Ascending aorta (tissue), 2 donors: ENCODE measurements around the gene OR5D16. TPM values are rescaled to one million over a fixed set of nuclear protein-coding genes. Genes with fewer than 3 reads are reported as not detected.

Source experiments
- DNase-seq, 2 donors: peaks; one replicate each; pipeline ENCODE4 v3.0.0-alpha.2; 2019; ENCODE audit warnings: low spot score in 2 of 2
- H3K27ac ChIP-seq, 2 donors: fragments of 200-600 bp; sonication (generic); one replicate each; pipeline ENCODE4 v1.5.1; 2016 to 2017; ENCODE audit warnings: mild to moderate bottlenecking in 1 of 2
- H3K27me3 ChIP-seq: fragments of 200-600 bp; sonication (generic); one replicate; pipeline ENCODE4 v1.5.1; 2017
- H3K36me3 ChIP-seq, 2 donors: fragments of 200-600 bp; sonication (generic); one replicate each; pipeline ENCODE4 v1.5.1; 2016
- H3K4me1 ChIP-seq, 2 donors: fragments of 200-600 bp; sonication (generic); one replicate each; pipeline ENCODE4 v1.5.1; 2016 to 2017; ENCODE audit warnings: mild to moderate bottlenecking in 1 of 2
- H3K4me3 ChIP-seq, 2 donors: fragments of 200-600 bp; sonication (generic); one replicate each; pipeline ENCODE4 v1.5.1; 2016 to 2017; ENCODE audit warnings: mild to moderate bottlenecking in 1 of 2
- H3K9me3 ChIP-seq, 2 donors: fragments of 200-600 bp; sonication (generic); one replicate each; pipeline ENCODE4 v1.5.1; 2016
- CTCF ChIP-seq, 3 experiments: fragments of 200-600 bp in 2 of 3; fragments of 450-650 bp in 1 of 3; sonication (generic) in 2 of 3; IDR thresholded peaks; one replicate each; pipeline ENCODE4 v1.5.1; 2016 to 2019; ENCODE audit warnings: antibody characterized with exemption in 3 of 3, mild to moderate bottlenecking in 1 of 3, moderate library complexity in 1 of 3
- intact Hi-C: fragments of 100-400 bp; cut with DNase I; formaldehyde crosslinking; loops from one replicate; pipeline ENCODE4 v1.15.1; 2023
- total RNA-seq: library from RNA; depleted of rRNA; stranded (reverse); fragments of >200 nt; gene quantifications from one replicate; pipeline ENCODE4 v1.1.0, GENCODE V29; 2016

OR5D16 gene
- not detected for total RNA-seq

DNA sequence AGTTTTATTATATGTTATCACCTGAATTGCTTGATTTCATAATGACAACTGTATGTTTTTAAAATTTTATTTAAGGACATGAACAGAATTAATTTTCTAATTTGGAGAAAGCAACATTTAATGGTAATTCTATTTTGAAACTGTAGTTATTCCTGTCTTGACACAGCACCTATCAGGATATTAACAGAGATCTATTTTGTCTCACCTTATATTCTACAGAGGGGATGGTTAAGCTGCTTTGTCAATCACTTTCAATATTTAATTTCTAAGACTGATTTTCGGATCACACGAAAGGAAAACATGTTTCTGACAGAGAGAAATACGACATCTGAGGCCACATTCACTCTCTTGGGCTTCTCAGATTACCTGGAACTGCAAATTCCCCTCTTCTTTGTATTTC lies at the start of gene OR5D16:
Gene OR5D16 (plus strand): TSS at position 301 of the 400 bp plus-strand sequence. CDS start 0 bp downstream, at position 301.
- no peak within 1 kb of the TSS for H3K27ac ChIP-seq
- H3K27me3 ChIP-seq, result no peaks in the 10 kb centered on the region
- TF ChIP-seq CTCF (IDR thresholded peaks at IDR 0.05), result no peak
- no peaks in the 10 kb centered on the region for H3K36me3 ChIP-seq
- no peak within 1 kb of the TSS for H3K4me3 ChIP-seq
- H3K9me3 ChIP-seq, result peaks cover 0 to 6% of the 10 kb centered on the region in 2 donors
- no peaks in the 10 kb centered on the region for H3K4me1 ChIP-seq
- intact Hi-C loops, result no loop called here
- DNase-seq, result no peak

DNA sequence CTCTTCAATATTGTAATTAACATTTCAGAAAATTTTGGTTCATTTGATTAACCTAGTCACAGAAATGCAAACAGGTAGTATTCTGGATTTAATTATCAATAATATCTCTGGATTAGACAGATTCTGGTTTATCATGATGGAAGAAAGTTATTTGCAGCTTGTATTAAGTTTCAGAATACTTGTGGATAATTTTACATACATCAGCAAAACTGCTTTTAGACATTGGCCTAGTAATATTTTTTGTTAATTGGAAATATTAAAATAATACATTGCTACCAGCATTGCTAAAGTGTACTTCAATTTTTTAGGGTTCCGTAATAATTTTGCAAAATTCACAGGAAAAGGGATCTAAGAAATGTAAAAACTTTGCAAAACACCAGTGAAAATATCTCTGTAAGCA lies 46.9 kb upstream of the OR5D16 start:
- no peaks in the 10 kb centered on the region for H3K27me3 ChIP-seq
- no peaks in the 10 kb centered on the region for H3K9me3 ChIP-seq
- intact Hi-C loops, result no loop called here
- no peak overlapping the region for H3K4me3 ChIP-seq
- H3K36me3 ChIP-seq, result no peaks in the 10 kb centered on the region
- no peak for TF ChIP-seq CTCF (IDR thresholded peaks at IDR 0.05)
- no peak for DNase-seq
- no peaks in the 10 kb centered on the region for H3K4me1 ChIP-seq
- no peak overlapping the region for H3K27ac ChIP-seq

- Histone ChIP-seq H3K4me3 (no peak overlapping the region), H3K4me1 (no peaks in the 10 kb centered on the region), H3K9me3 (no peaks in the 10 kb centered on the region), H3K27me3 (no peaks in the 10 kb centered on the region), H3K27ac (no peak overlapping the region), H3K36me3 (no peaks in the 10 kb centered on the region)
- no peak for TF ChIP-seq CTCF (IDR thresholded peaks at IDR 0.05)
- intact Hi-C loops, result no loop called here
- DNase-seq, result no peak
Observed at GRCh38 chr11:55793321-55793720, 45.2 kb upstream of the OR5D16 start.

DNA sequence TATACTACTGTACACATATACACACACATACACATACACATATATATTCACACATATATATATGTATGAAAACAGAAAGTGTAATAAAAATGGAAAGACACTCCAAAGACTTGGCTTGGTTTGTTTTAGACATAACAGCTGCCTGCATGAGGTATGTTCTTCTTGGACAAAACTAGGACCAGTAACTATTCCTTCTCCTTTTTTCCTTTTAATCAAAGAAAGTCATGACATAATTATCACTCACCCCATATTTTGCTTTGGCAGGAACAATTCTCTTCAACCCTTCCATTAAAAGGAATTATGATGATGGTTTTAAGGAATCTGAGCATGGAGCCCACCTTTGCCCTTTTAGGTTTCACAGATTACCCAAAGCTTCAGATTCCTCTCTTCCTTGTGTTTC lies 43.3 kb upstream of the OR5D16 start, which contains the start of gene OR5D14:
Gene OR5D14 (plus strand): TSS at position 301 of the 400 bp plus-strand sequence. CDS start 0 bp downstream, at position 301.
- DNase-seq, result no peak
- TF ChIP-seq CTCF (IDR thresholded peaks at IDR 0.05), result no peak

DNA sequence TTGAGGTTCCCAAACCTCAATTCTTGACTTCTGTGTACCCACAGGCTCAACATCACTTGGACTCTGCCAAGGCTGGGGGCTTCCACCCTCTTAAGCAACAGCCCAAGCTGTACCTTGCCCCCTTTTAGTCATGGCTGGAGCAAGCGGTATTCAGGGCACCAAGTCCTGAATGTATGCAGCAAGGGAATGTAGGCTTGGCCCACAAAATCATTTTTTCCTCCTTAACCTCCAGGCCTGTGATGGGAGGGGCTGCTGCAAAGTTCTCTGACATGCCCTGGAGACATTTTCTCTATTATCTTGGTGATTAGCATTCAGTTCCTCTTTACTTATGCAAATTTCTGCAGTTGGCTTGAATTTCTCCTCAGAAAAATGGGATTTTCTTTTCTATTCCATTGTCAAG lies 32.3 kb upstream of the OR5D16 start:
- intact Hi-C loops, result no loop called here
- Histone ChIP-seq H3K9me3 (no peaks in the 10 kb centered on the region), H3K4me3 (no peak overlapping the region), H3K36me3 (no peaks in the 10 kb centered on the region), H3K27me3 (no peaks in the 10 kb centered on the region), H3K4me1 (no peaks in the 10 kb centered on the region), H3K27ac (no peak overlapping the region)
- no peak for TF ChIP-seq CTCF (IDR thresholded peaks at IDR 0.05)
- DNase-seq, result no peak

More for the DNA sequence above, 43.3 kb upstream of the OR5D16 start, which contains the start of gene OR5D14:
- H3K27ac ChIP-seq, result no peak within 1 kb of the TSS
- H3K4me3 ChIP-seq, result no peak within 1 kb of the TSS
- intact Hi-C loops, result no loop called here
- H3K9me3 ChIP-seq, result no peaks in the 10 kb centered on the region
- no peaks in the 10 kb centered on the region for H3K36me3 ChIP-seq
- H3K4me1 ChIP-seq, result no peaks in the 10 kb centered on the region
- no peaks in the 10 kb centered on the region for H3K27me3 ChIP-seq

GRCh38 chr11:55811067-55811466 lies 27.5 kb upstream of the OR5D16 start, which contains the start of gene OR5L1:
TSS of gene OR5L1 (plus strand) at chr11:55811367. CDS start at chr11:55811467, 100 bp downstream.
- TF ChIP-seq CTCF (IDR thresholded peaks at IDR 0.05), result no peak
- Histone ChIP-seq H3K9me3 (no peaks in the 10 kb centered on the region), H3K27ac (no peak within 1 kb of the TSS), H3K4me3 (no peak within 1 kb of the TSS), H3K36me3 (no peaks in the 10 kb centered on the region), H3K4me1 (no peaks in the 10 kb centered on the region), H3K27me3 (no peaks in the 10 kb centered on the region)
- no peak for DNase-seq
- intact Hi-C loops, result no loop called here
